GM20000 (cell line): Measurements from ENCODE around the gene AMIGO3.

Experiments
- DNase-seq: peaks from one replicate; pipeline ENCODE4 v3.0.0; 2012; ENCODE audit warnings: low spot score
- TF ChIP-seq, protein P1 (sequence below): IDR thresholded peaks from 2 replicates; pipeline ENCODE4 v1.5.1; 2012; ENCODE audit warnings: mild to moderate bottlenecking, control low read depth; ENCODE audit errors: extremely low read depth, missing control alignments

The AMIGO3 gene

DNA sequence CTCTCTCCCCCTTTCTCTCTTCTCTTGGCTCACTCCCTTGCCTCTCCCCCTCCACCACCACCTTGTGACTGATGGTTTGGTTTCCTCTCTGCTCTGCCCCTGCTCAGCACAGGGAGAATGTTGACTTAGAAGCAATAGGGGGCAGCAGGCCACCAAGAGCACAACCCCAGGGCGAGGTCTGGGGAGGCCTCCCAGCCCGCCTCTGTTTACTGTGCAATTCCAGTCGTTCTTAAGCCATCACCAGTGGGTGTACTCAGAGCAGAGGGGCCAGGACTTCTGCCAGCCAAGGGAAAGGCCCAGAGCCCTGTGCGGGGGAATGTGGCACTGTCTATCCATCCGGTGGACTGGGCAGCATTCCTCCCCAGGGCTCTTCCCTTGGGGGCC is 51.1 kb downstream of the AMIGO3 start:
- DNase-seq, result no peak
- TF ChIP-seq, protein P1, sequence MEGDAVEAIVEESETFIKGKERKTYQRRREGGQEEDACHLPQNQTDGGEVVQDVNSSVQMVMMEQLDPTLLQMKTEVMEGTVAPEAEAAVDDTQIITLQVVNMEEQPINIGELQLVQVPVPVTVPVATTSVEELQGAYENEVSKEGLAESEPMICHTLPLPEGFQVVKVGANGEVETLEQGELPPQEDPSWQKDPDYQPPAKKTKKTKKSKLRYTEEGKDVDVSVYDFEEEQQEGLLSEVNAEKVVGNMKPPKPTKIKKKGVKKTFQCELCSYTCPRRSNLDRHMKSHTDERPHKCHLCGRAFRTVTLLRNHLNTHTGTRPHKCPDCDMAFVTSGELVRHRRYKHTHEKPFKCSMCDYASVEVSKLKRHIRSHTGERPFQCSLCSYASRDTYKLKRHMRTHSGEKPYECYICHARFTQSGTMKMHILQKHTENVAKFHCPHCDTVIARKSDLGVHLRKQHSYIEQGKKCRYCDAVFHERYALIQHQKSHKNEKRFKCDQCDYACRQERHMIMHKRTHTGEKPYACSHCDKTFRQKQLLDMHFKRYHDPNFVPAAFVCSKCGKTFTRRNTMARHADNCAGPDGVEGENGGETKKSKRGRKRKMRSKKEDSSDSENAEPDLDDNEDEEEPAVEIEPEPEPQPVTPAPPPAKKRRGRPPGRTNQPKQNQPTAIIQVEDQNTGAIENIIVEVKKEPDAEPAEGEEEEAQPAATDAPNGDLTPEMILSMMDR, result no peak

DNA sequence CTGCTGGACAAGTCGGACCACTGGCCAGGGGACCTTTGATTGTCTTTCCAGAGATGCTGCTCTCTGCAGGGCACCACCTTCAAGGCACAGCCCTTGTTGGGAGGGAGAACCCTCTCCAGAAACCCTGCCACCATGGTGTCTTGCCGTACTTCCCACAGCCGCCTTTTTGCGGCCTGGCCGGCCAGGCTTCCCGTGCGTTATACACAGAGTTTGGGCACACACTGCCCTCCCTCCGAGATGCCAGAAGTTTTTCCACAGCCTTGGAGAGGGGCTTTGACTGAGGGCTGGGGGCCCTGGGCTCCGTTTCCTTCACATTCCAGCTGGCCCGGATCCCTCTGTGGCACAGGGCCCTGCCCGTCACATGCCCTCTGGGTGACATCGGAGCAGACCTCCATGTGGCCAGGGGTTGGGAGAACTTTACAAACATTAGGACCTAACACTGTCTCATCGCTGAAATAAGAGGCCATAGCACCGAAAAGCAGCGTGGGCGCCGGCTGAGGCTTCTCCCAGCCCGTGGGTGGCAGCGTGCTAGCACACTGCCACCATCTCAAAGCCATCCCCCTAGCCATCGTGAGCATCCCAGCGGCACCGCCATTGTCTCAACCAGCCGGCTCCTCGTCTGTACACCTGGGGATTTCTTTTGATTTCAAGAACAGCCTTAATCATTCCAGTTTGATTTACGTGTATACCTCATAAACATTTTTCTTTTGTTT is 51.6 kb downstream of the AMIGO3 start:
- no peak for DNase-seq
- TF ChIP-seq, protein P1, result no peak
